NCI-H2081 treated with DMSO at 0.1 percent for 48 hours (cell line): ENCODE results near the gene DOCK1.

Source experiments
- DNase-seq: peaks from one replicate; lab custom pipeline; 2025; lab: John Stamatoyannopoulos, UW

DOCK1 gene

DNA sequence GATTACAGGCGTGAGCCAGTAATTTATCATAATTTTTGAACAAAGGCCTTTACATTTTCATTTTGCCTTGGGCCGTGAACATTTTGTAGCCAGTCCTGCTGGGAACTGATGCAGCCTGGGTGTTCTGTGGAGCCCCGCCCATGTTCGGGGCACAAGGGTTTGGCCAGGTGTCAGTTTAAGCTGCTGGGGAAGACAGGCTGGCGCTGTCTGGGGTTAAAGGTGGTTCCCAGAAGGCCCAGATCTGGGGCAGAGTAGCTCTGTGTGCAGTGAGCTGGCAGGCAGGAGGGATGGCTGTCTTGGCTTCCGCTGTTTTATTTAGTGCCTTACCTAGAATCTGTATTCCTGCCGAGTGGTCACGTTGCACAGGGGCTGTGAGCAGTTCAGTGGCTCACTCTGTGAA is 50.2 kb downstream of the DOCK1 start:
- no peak for DNase-seq

DNA sequence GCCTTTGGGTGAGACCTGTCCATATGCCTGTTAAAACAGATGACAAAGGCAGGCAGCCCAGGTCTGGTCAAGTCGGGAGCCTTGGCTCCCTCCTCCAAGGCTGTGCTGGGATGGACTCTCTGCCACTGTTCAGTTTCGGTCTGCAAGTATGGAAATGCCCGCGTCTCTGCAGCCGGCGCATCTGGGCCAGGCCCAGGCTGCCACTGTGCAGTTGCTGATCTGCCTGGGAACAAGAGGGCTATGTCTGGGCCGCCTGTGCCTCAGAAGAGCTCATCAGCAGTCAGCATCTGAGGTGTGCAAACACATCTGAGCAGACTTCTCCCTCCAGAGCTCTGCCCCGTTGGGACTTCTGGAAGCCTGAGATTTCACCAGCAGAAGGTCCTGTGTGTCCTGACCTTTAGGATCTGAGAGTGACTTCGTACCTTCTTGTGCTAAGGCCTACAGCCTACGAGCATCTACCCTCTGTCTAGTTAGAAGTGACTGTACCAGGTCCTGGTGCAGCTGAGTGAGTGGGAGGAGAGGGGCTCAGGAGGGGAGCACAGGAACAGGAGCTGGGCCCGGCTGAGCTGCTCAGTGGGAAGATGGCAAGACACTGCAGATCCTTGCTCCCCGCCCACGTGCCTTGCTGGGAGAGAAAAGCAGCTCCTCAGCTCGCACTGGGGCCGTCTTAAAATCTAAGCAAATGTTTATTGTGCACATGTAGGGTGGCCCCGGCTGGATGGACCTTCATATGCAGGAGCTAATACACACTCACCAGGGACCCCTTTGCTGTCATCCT is 50.9 kb downstream of the DOCK1 start:
- DNase-seq = no peak

DNA sequence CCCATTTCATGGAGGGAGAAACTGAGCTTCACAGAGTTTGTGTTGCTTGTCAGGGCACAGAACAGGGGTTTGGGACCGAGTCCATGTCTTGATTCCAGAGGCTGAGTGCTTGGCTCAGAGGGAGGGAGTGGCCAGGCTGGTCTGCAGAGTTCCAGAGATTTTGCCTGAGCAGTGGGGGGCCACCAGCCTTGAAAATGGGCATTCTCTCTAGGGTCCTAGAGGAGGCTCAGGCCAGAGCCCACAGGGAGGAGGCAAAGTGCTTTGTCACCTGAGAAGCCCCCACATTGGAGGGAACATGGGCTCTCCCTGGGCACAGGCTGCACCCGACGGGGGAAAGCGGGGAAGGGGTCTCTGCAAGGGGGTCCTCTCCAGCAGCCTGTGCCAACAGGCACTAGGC is 51.5 kb downstream of the DOCK1 start:
- DNase-seq = no peak

DNA sequence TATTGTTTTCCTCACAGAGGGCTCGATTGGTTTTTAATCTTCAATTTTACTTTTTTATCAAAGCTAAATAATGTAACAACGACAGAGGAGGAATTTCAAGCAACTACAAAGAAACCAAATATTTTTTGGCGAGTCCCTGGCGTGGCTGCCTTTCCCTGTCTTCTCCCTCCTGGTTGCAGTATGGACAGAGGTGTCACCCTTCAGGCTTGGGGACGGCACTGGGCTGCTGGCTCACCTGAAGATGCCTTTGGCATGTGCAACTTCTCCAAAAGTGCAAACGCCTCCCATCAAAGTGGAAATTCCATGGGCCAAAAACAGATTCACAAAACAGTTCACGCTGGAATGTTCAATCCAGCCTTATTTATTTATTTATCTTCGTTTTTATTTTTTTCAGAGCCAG is 51.9 kb downstream of the DOCK1 start:
- DNase-seq = no peak

DNA sequence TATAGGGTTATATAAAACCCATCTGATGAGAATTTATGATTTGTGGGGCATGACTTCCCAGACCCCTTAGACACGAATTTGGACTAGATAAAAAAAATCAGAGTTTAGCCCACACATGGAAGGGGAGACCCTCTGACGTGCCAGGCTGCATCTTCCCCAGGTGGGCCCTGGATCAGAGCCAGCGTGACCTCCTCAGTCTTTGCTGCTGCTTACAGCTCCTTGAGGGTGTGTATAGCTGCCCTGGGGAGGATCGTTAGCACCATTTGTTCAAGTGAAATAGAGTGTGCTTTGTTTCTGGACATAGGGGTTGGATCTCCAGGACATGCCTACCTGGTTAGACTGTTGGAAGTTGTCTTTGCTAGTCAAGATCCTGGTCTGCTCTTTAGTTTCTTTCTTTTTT is 54.2 kb downstream of the DOCK1 start:
- DNase-seq = no peak

DNA sequence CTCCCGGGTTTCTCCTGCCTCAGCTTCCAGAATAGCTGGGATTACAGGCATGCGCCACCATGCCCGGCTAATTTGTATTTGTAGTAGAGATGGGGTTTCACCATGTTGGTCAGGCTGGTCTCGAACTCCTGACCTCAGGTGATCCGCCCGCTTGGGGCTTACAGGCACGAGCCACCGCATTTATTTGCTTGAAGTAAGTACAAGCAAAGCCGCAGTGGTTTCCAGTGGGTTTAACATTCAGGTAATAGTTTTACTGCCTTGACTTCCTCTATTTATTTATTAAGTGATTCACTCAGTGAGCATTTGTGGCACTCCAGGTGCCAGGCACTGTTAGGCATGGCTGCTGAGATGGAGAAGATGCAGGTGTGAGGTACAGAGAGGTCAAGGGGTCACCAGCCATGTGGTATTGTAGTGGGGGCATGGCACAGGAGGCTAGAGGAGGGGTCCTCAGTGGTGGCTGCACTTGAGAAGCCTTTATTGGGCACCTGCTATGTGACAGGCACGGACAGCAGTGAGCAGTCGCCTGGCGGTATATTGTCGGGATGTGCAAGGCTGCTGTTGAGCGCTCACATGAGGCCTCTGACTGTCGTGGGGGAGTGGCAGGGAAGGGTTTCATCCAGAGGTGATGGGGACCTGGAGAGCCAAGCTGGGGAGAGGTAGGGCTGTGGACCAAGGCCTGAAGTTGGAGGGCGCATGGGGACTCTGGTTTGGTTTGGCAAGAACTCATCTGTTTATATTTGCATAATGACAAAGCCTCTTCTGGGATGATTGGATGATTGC is 54.9 kb downstream of the DOCK1 start:
- DNase-seq = no peak

DNA sequence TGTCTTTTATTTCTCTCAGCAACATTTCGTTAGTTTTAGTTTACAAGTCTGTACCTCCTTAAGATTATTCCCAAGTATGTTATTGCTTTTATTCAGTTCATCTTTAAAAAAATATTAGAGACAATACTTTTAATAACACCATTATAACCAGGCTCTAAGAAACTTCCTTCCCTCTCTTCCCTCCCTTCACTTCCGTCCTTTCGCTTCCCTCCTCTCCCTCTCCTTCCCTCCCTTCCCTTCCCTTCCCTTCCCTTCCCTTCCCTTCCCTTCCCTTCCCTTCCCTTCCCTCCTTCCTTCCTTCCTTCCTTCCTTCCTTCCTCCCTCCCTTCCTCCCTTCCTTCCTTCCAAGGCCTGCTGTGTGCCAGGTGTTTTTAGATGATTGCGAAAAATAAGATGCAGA is 58.1 kb downstream of the DOCK1 start:
- DNase-seq = no peak

DNA sequence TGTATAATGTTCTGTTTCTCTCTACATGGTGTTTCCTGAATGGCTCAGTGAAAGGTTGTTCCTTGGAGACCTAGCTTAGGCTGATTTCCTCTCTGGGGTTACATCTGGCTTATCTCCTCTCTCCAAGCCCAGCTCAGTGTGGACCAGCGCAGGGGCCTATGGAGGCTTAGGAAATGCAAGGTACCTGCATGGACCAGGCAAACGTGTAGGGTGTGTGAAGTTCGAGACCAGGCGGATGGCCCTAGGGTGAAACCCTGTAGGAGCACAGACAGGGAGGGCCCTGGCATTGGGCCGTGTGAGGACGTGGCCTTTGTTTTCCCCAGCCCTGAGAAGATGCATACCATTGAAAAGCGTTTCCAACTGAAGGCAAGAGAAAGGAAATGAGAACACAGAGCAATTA is 59.0 kb downstream of the DOCK1 start:
- no peak for DNase-seq

DNA sequence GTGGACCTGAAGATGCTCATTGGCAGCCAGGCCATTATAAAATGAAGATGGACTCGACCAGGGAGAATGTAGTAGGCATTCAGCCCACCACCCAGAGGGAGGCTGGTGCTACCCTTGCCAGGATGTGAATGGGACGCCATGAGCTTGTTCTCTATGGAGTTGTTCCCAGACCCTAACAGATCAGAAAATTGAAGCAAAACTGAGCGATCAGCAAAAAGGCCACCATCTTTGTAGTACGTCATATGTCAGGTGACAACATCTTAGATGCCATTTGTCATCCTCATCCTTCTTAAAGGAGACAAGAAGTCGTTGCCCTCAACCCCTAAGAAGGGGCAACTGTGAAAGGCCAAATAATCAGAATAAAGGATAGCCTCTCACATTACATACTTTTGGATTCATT is 61.7 kb downstream of the DOCK1 start:
- no peak for DNase-seq

DNA sequence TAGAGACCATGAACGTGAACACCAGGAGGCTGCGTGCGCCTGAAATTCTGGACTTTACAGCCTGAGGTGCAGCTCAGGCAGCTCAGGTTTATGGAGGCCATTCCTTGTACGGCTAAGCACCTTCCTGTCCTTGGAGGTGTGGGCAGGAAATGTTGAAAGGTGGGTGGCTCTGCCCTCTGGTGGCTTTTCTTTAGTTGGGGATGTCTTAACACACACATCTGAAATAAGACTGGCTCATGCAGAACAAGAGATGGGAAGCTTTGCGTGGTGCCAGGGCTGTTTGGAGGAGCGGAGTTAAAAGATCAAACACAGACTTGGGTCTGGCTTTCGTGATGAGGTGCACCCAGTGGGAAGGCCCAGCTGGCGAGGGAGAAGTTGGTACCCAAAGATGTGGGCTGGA is 64.1 kb downstream of the DOCK1 start:
- DNase-seq = no peak

DNA sequence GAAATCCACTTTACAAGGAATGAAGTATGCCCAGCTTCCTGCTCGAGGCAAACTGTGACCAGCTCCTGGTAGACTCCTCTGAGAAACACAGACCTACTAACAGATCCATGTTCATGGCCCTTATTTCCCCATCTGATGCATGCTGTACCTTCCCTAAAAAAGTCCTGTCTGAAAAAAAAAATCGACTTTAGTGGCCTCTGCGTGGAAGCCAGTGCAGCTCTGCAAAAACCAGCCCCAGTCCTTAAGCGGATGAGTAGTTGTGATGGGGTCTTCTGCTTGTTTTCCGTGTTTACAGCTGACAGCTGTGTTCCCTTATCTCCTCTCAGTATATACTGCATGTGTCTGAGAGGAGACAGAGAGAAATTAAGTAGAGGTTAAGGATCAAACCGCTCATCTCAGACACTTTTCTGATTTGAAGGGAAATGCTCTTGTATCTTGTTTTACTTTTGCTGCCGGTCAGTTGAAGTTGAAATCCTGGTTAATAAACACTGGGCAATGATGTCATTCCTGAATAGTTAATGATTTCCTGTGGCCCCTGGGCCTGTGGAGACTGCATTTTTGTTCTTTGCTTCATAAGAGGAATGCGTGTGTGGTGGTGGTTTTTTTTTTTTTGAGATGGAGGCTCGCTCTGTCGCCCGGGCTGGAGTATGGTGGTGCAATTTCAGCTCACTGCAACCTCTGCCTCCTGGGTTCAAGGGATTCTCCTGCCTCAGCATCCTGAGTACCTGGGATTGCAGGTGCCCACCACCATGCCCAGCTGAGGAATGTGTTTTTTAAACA is 67.6 kb downstream of the DOCK1 start:
- DNase-seq = no peak

DNA sequence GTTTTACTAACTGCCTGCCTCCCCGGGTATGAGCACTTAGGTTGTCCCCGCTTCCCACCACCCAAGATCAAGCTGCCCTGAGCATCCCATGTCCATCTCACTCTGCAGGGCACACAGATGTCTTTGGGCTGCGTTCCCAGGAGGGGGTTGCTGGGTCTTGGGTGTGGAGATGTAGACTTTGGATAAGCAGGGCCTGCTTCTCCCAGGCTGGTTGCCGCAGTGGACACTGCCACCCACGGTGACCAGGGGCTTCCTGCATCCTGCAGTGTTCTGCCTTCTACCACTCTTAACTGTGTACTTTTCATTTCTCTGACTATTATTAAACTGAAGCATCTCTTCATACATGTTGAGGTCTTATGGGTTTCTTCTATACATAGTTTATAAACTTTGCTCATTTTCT is 70.0 kb downstream of the DOCK1 start:
- DNase-seq = no peak

DNA sequence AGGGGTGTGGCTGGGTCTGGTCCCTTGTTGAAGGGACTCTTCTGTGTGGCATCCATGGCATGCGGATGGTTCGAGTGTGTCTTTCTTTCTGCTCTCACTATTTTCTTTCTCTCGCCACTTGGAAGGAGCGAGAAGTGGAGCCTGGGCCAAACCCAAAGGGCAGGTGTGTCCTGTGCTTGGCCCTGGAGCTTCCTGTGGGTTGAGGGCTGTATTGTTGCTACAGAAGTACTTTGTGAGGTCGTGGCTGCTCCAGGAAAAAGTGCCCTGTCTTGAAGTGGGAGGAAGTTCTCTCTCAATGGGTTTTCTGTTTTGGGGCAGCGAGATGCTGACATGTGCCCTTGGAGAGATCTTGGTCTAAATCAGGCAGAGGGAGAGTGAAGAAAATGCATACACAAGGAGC is 72.0 kb downstream of the DOCK1 start:
- no peak for DNase-seq

DNA sequence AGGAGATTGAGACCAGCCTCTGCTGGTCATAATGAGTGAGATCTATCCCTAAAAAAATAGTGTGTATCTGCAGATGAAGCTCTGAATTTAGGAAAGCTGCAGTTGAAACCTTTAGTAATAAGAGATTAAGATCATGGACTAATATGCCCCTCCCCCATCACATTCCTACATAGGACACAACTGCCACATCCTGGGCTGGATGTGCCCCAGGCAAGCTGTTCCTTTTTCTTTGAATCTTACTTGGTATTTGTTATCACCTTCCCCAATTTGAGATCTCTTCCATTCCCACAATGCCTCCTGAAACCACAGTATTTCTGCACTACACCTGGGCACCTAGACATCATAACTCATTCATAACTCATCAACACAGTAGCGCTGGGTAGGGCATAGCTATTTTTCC is 74.1 kb downstream of the DOCK1 start:
- no peak for DNase-seq

DNA sequence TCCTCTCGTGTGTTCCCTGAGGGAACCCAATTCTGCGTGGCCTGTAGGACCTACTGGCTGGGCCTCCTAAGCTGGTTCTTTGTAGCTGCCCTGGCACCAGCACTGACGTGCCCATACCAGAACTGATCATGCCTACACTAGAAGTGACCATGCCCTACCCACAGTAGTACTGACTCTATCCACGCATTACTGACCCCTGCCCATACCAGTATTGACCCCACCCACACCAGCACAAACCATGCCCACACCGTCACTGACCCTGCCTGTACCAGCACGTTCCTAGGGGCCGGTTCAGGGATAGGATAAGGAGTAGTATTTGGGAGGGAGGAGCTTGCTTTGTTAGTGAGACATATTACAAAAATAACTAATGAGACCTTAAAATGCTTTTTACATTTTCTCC is 88.0 kb downstream of the DOCK1 start:
- DNase-seq = no peak

DNA sequence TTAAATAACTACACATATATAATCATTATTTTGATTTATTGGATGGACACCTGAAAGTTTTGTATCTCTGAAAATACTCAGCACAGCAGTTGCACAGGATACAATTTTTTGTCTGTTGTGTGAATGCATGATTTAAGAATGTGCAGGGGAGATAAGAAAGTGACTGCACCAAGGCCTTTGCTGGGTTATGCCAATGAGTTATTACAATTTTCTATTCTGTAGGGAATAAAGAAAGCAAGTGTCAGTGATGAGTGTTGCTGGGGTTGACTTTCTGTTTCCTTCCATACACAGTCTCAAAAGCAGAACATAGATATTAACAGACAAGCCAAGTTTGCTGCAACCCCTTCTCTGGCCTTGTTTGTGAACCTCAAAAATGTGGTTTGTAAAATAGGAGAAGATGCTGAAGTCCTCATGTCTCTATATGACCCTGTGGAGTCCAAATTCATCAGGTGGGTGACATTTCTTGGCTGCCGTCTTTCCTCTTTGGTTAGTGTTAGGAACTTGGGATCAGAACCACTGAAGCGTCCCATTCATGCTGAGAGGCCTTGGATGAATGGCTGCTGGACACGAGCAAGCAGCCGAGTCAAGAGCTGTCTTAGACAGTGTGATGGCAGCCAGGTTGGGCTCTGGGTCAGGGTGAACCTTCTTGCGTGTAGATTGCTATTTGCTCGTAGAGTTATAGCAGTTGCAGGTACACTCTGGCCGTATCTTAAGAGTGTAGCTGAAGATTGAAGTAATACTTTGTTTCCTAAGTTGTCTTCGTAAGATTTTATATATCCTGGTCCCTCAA is 92.8 kb downstream of the DOCK1 start:
- DNase-seq = no peak

DNA sequence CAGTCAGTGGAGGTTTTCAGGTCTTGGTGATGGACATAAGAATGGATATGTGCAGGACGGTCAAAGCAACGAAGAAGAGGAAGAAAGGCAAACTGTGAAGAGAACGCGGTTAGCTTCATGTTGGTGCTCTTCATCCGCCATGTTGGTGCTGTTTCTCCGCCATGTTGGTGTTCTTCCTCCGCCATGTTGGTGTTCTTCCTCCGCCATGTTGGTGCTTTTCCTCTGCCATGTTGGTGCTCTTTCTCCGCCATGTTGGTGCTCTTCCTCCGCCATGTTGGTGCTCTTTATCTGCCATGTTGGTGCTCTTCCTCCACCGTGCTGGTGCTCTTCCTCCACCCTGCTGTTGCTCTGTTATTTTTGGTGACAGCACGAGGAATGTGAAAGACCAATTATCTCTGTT is 95.4 kb downstream of the DOCK1 start:
- DNase-seq = no peak

DNA sequence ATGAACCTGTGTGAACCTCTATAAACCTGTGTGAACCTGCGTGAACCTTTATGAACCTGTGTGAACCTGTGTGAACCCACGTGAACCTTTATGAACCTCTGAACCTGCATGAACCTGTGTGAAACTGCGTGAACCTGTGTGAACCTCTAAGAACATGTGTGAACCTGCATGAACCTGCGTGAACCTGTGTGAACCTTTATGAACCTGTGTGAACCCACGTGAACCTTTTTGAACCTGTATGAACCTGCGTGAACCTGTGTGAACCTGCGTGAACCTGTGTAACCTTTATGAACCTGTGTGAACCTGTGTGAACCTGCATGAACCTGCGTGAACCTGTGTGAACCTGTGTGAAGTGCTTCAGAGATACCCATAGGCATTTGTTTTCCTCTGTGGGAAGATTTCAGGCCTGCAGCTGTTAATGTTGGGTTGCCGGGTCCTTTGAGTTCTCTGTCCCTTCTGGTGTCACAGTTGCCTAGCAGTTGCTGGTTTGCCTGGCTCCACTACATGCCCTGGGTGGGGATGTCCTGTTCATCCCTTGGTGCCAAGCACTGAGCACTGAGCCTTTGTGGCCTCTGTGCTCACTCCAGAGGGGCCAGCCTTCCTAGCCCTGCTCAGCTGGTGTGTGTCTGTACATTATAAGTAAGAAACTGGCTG is 97.9 kb downstream of the DOCK1 start:
- no peak for DNase-seq

DNA sequence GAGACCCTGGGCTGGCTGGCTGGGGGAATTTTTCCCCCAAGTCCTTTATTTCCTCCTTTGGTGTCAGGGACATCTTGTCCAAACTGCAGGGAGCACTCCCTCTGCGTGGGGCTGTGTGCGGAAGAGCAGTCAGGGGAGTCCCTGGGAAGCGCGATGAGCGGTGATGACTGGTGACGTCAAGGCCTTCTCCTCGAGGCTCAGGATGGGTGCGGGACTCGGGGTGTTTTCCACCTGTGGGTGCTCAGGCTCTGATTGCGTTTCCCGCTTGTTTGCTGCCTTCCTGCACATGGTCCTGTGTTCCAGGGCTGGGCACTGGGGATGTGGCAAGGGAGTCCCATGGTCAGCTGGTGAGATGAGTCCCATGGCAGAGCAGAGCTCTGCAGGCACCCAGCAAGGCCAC is 101.2 kb downstream of the DOCK1 start:
- no peak for DNase-seq

DNA sequence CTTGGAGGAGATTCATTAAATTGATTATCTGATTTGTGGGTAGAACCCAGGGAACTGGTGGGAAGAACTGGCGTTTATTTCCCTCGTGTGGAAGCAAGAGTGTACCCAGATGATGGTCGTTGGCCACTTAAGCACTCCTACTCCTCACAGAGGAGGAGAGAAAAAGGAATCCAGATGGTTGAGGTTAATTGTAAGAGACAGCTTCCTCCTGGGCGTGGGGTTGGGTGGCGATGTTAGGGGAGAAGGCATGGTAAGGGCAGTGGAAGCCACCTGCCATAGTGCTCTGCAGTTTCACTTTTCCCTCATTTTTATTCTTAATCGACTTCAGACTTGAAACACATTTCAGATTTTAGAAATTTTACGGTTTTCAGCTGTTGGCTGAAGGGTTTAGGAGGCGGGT is 104.1 kb downstream of the DOCK1 start:
- DNase-seq = no peak

DNA sequence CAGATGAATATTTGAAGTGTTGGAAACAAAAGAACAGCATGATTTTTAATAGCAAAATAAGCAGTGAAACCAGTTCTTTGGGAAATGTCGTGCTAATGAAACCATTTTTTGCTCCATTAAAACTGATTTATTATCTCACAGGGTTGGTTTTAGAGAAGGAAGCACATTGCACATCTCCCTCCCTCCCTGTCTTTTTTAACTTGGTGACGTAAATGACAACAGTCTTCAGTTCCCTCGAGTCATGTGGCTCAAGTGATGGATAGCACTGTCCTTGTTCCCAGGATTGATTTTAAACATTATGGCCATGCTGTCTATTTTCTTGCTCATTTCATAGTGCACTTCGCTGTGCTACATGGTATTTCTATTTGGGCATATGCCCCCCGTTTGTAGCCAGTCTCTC is 105.9 kb downstream of the DOCK1 start:
- no peak for DNase-seq
